ENCODE results near the gene TMEM129.

The TMEM129 gene

GRCh38 chr4:1727117-1728031 lies 6.3 kb upstream of the TMEM129 start:
- Histone ChIP-seq H3K9me3 (ENCODE audit: low read length) (no peaks in the 10 kb centered on the region), H3K79me2 (ENCODE audit: insufficient read depth, low read length) (peaks cover 3% of the 10 kb centered on the region; the same call in 1 of the 2 replicates), H3K4me2 (ENCODE audit: low read length) (no peak overlapping the region), H3K27me3 (ENCODE audit: insufficient read depth, low read length) (no peaks in the 10 kb centered on the region), H3K27ac (ENCODE audit: low read depth, low read length, poor library complexity, severe bottlenecking) (no peak overlapping the region), H4K20me1 (ENCODE audit: insufficient read depth, low read length) (no peaks in the 10 kb centered on the region), H2AFZ (ENCODE audit: low read length) (no peak overlapping the region), H3K9me2 (ENCODE audit: low read depth, low read length) (no peaks in the 10 kb centered on the region), H3F3A (ENCODE audit: insufficient read depth, low read length) (no peaks in the 10 kb centered on the region; the same call in 1 of the 2 replicates), H3K4me3 (ENCODE audit: low read depth, low read length, poor library complexity, severe bottlenecking) (no peak overlapping the region), H3K4me1 (ENCODE audit: insufficient read depth, low read length, severe bottlenecking) (peaks cover 37% of the 10 kb centered on the region), H3K36me3 (ENCODE audit: insufficient read depth, low read length) (peaks cover 84% of the 10 kb centered on the region), H3K9ac (ENCODE audit: low read length) (no peak overlapping the region)
- no peak for TF ChIP-seq EZH2 (IDR thresholded peaks at IDR 0.05; ENCODE audit: borderline replicate concordance, low read length)
- TF ChIP-seq, protein P1, sequence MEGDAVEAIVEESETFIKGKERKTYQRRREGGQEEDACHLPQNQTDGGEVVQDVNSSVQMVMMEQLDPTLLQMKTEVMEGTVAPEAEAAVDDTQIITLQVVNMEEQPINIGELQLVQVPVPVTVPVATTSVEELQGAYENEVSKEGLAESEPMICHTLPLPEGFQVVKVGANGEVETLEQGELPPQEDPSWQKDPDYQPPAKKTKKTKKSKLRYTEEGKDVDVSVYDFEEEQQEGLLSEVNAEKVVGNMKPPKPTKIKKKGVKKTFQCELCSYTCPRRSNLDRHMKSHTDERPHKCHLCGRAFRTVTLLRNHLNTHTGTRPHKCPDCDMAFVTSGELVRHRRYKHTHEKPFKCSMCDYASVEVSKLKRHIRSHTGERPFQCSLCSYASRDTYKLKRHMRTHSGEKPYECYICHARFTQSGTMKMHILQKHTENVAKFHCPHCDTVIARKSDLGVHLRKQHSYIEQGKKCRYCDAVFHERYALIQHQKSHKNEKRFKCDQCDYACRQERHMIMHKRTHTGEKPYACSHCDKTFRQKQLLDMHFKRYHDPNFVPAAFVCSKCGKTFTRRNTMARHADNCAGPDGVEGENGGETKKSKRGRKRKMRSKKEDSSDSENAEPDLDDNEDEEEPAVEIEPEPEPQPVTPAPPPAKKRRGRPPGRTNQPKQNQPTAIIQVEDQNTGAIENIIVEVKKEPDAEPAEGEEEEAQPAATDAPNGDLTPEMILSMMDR (IDR thresholded peaks at IDR 0.05; ENCODE audit: low read length) = no peak

GRCh38 chr4:1726146-1726934 lies 5.2 kb upstream of the TMEM129 start:
- Histone ChIP-seq H3K4me2 (ENCODE audit: low read length) (peak overlapping the region; percentile 32; the same call in 1 of the 2 replicates), H3F3A (ENCODE audit: insufficient read depth, low read length) (no peaks in the 10 kb centered on the region; the same call in 1 of the 2 replicates)

DNA sequence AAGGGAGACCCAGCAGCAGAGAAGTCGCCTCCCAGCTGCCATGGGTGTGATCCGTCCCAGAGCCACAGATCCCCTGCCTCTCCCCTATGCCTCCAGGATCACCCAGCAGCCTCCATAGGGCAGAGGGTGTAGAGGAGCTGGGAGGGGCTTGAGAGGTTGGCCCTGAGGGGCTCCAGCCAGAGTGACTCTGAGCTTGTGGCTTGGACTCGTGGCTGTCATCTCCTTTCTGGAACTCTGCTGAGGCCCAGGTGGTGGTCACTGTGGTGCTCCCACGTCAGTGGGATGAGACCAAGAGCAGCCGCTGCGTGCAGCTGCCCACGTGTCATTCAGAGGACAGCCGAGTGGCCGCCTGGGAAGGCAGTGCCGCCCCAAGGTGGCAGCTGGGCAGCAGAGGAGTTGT lies 4.4 kb upstream of the TMEM129 start:
- H3K4me1 ChIP-seq (ENCODE audit: insufficient read depth, low read length, severe bottlenecking) = peaks cover 37% of the 10 kb centered on the region
- peaks cover 65% of the 10 kb centered on the region for H3K36me3 ChIP-seq (ENCODE audit: insufficient read depth, low read length)
- no peak overlapping the region for H3K4me3 ChIP-seq (ENCODE audit: low read depth, low read length, poor library complexity, severe bottlenecking)
- no peaks in the 10 kb centered on the region for H3K27me3 ChIP-seq (ENCODE audit: insufficient read depth, low read length)
- H4K20me1 ChIP-seq (ENCODE audit: insufficient read depth, low read length) = no peaks in the 10 kb centered on the region
- no peaks in the 10 kb centered on the region for H3K9me2 ChIP-seq (ENCODE audit: low read depth, low read length)
- peak overlapping the region; percentile 17 for H3K27ac ChIP-seq (ENCODE audit: low read depth, low read length, poor library complexity, severe bottlenecking)
- no peak overlapping the region for H2AFZ ChIP-seq (ENCODE audit: low read length)
- no peak overlapping the region; the same call in 1 of the 2 replicates for H3K9ac ChIP-seq (ENCODE audit: low read length)
- H3K79me2 ChIP-seq (ENCODE audit: insufficient read depth, low read length) = peaks cover 8% of the 10 kb centered on the region
- H3F3A ChIP-seq (ENCODE audit: insufficient read depth, low read length) = no peaks in the 10 kb centered on the region; the same call in 1 of the 2 replicates
- peak overlapping the region; percentile 32; the same call in 1 of the 2 replicates for H3K4me2 ChIP-seq (ENCODE audit: low read length)
- TF ChIP-seq EZH2 (IDR thresholded peaks at IDR 0.05; ENCODE audit: borderline replicate concordance, low read length) = no peak
- TF ChIP-seq, protein P1 (IDR thresholded peaks at IDR 0.05; ENCODE audit: low read length) = no peak
- H3K9me3 ChIP-seq (ENCODE audit: low read length) = no peaks in the 10 kb centered on the region

More at GRCh38 chr4:1726146-1726934, 5.2 kb upstream of the TMEM129 start:
- Histone ChIP-seq H3K27ac (ENCODE audit: low read depth, low read length, poor library complexity, severe bottlenecking) (peak overlapping the region; percentile 23), H3K9ac (ENCODE audit: low read length) (no peak overlapping the region), H3K36me3 (ENCODE audit: insufficient read depth, low read length) (peaks cover 73% of the 10 kb centered on the region), H4K20me1 (ENCODE audit: insufficient read depth, low read length) (no peaks in the 10 kb centered on the region), H3K27me3 (ENCODE audit: insufficient read depth, low read length) (no peaks in the 10 kb centered on the region), H3K9me3 (ENCODE audit: low read length) (no peaks in the 10 kb centered on the region), H3K4me1 (ENCODE audit: insufficient read depth, low read length, severe bottlenecking) (peaks cover 37% of the 10 kb centered on the region), H3K9me2 (ENCODE audit: low read depth, low read length) (no peaks in the 10 kb centered on the region), H3K4me3 (ENCODE audit: low read depth, low read length, poor library complexity, severe bottlenecking) (no peak overlapping the region), H2AFZ (ENCODE audit: low read length) (no peak overlapping the region), H3K79me2 (ENCODE audit: insufficient read depth, low read length) (peaks cover 8% of the 10 kb centered on the region)
- TF ChIP-seq, protein P1 (IDR thresholded peaks at IDR 0.05; ENCODE audit: low read length) = peak; percentile 67
- no peak for TF ChIP-seq EZH2 (IDR thresholded peaks at IDR 0.05; ENCODE audit: borderline replicate concordance, low read length)

Data from OCI-LY1 (cell line).